ENCODE data around the gene RHOB. TPM values are rescaled to one million over a fixed set of nuclear protein-coding genes. Genes with fewer than 3 reads are reported as not detected.
"Not testable (repeated sequence)": the region's sequence is repeated elsewhere in the genome, so short reads cannot be mapped to it uniquely, and the experiment has no call there.

The RHOB gene
- total RNA-seq, 1 donor from 2014 or later, result 204 TPM

DNA sequence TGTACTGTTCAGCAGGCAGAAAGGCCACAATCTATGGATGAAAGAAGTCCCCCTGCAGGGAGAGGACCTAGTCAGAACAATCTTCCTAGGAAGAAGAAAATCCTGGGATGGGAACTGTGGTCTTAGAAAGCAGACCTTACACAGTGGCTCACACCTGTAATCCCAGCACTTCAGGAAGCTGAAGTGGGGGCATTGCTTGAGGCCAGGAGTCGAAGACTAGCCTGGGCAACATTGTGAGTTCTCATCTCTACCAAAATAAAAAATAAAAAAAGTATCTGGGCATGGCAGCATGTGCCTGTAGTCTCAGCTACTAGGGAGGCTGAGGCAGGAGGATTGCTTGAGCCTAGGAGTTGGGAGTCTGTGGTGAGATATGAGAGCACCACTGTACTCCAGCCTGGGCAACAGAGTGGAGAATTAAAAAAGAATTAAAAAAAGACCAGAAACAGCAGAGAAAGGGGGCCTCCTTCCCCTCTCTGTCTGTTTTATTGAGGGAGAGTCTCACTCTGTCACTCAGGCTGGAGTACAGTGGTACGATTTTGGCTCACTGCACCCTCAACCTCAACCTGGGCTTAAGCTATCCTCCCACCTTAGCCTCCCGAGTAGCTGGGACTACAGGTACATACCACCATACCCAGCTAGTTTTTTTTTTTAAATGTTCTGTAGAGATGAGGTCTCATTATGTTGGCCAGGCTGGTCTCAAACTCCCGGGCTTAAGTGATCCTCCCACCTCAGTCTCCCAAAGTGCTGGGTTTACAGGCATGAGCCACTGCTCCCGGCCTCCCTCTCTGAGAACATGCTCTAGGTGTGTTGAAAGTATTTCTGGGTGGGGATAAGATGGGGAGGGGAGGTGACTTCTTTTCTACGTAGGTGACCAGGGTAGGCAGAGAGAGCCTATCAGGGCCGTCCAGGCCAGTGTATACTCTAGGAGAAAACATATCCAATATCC, 7.4 kb downstream of the RHOB start:
- TF ChIP-seq, protein P1, sequence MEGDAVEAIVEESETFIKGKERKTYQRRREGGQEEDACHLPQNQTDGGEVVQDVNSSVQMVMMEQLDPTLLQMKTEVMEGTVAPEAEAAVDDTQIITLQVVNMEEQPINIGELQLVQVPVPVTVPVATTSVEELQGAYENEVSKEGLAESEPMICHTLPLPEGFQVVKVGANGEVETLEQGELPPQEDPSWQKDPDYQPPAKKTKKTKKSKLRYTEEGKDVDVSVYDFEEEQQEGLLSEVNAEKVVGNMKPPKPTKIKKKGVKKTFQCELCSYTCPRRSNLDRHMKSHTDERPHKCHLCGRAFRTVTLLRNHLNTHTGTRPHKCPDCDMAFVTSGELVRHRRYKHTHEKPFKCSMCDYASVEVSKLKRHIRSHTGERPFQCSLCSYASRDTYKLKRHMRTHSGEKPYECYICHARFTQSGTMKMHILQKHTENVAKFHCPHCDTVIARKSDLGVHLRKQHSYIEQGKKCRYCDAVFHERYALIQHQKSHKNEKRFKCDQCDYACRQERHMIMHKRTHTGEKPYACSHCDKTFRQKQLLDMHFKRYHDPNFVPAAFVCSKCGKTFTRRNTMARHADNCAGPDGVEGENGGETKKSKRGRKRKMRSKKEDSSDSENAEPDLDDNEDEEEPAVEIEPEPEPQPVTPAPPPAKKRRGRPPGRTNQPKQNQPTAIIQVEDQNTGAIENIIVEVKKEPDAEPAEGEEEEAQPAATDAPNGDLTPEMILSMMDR (IDR thresholded peaks at IDR 0.05; ENCODE audit: insufficient read depth, low read length, poor library complexity, severe bottlenecking), result no peak
- DNase-seq (ENCODE audit: low read depth), result no peak
- Histone ChIP-seq H3K4me3 (ENCODE audit: low read depth, low read length) (no peak overlapping the region), H3K27me3 (ENCODE audit: control insufficient read depth, insufficient read depth, low read length) (no peaks in the 10 kb centered on the region), H3K36me3 (ENCODE audit: control insufficient read depth, insufficient read depth, low read length) (no peaks in the 10 kb centered on the region)

DNA sequence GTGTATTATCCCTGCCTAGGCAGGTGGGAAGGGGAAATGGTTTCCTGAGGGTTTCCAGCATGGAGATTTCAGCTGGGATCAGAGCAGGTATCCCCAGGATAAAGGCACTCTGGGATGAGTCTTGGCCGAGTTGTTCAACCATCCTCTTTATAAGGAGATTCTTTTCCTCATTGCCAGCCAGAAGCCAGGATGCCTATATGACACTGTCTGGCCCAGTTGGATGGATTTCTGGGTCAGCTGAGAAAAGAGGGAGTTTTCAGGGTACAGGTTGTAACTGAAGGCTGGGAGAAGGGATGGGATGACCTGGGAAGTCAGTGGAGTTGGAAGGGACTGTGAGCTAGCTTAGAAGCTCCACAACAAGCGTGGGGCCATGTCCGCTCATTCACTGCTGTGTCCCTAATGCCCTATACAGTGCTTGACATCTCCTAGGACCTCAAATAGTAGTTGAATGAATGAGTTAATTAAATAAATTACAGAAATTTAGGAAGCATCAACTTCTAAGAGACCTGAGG, 8.3 kb downstream of the RHOB start:
- Histone ChIP-seq H3K27me3 (ENCODE audit: control insufficient read depth, insufficient read depth, low read length) (no peaks in the 10 kb centered on the region), H3K36me3 (ENCODE audit: control insufficient read depth, insufficient read depth, low read length) (no peaks in the 10 kb centered on the region), H3K4me3 (ENCODE audit: low read depth, low read length) (no peak overlapping the region)
- no peak for DNase-seq (ENCODE audit: low read depth)
- TF ChIP-seq, protein P1 (IDR thresholded peaks at IDR 0.05; ENCODE audit: insufficient read depth, low read length, poor library complexity, severe bottlenecking), result no peak

DNA sequence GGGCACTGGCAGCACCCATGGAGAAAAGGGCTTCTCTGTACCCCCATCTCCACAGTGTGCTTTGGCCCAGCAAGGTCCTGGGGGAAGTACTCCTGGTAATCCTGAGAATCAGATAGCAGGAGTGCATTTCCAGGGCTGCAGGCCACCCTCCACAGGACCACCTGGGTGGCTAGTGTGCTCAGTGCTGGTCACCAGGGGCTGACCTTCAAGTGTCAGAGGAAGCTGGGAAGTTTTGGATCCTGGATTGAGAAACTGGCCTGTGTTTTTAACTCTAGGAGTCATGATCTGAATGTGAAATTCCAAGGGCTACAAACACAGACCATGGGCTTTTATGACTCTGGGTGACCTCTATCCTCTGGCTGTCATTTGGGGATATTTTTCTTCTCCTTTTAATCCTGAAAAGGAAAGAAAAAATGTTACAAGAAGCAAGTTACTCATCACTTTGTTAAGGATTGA, 9.3 kb downstream of the RHOB start:
- H3K36me3 ChIP-seq (ENCODE audit: control insufficient read depth, insufficient read depth, low read length), result no peaks in the 10 kb centered on the region
- H3K4me3 ChIP-seq (ENCODE audit: low read depth, low read length), result no peak overlapping the region
- TF ChIP-seq, protein P1 (IDR thresholded peaks at IDR 0.05; ENCODE audit: insufficient read depth, low read length, poor library complexity, severe bottlenecking), result no peak
- H3K27me3 ChIP-seq (ENCODE audit: control insufficient read depth, insufficient read depth, low read length), result no peaks in the 10 kb centered on the region
- no peak for DNase-seq (ENCODE audit: low read depth)

DNA sequence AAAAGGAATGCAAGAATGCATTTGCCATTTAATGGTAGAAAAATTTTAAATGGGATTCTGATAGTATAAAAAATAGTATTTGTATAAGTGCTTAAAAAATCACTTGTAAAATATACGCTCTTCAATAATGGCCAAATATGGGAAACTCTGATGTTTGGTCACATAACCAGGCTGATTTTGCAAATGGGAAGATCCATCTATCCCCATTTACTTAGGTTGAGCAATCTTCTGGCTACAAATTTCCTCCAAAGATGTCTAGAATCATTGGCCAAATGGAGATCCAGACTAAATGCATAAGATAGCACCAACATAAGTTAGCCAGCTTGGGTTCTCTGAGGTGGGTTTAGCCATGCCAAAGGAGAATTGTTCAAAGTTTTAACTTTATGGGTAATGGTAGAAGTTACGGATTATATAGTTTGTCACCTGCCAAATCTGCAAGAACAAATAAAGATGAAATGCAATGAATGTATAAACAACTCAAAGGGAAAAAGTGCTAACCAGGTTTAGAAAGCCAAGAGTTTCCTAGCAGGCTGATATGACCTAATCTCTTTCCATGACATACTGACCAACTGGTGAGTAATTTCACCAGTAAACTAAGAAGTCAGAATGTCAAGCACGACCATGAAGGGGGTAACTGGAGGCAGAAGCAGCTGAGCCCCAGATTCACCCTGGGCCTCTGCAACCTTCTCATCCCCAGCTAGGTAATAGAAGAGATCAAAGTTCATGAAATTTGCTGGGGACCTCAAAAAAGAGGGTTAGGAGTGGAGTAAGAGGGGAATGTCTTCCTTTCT, 10.0 kb downstream of the RHOB start:
- DNase-seq (ENCODE audit: low read depth), result no peak
- TF ChIP-seq, protein P1 (IDR thresholded peaks at IDR 0.05; ENCODE audit: insufficient read depth, low read length, poor library complexity, severe bottlenecking), result no peak
- Histone ChIP-seq H3K4me3 (ENCODE audit: low read depth, low read length) (no peak overlapping the region), H3K36me3 (ENCODE audit: control insufficient read depth, insufficient read depth, low read length) (no peaks in the 10 kb centered on the region), H3K27me3 (ENCODE audit: control insufficient read depth, insufficient read depth, low read length) (no peaks in the 10 kb centered on the region)

DNA sequence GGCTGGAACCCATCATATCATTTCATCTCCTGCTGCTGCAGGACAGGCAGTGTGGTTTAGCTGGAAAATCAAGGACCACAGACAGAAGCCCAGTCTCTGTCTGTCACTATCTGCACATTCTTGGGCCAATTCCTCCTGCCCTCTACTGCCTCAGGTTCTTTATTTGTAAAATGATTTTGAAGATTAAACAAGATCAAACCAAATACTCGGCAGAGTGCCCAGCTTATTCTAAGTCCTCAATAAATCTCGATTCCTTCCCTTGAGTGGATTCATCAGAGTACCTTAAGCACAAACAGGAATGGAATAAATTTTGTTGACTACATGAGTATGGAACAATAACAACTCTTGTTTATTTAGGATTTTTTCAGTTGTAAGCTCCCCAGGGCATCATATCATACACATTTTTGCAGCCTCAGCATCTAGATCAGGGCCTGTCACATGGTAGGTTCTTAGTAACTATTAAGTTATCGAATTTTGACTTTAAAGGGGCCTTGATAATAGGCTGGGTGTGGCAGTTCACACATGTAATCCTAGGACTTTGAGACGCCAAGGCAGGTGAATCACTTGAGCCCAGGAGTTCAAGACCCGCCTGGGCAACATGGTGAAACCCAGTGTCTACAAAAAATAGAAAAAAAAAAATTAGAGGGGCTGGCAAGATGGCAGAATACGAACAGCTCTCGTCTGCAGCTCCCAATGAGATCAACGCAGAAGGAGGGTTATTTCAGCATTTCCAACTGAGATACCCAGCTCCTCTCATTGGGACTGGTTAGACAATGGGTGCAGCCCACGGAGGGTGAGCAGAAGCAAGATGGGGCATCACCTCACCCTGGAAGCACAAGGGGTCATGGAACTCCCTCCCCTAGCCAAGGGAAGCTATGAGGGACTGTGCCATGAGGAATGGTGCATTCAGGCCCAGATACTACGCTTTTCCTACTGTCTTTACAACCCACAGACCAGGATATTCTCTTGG, 11.1 kb downstream of the RHOB start:
- Histone ChIP-seq H3K4me3 (ENCODE audit: low read depth, low read length) (no peak overlapping the region), H3K27me3 (ENCODE audit: control insufficient read depth, insufficient read depth, low read length) (no peaks in the 10 kb centered on the region), H3K36me3 (ENCODE audit: control insufficient read depth, insufficient read depth, low read length) (no peaks in the 10 kb centered on the region)
- DNase-seq (ENCODE audit: low read depth), result no peak
- TF ChIP-seq, protein P1 (IDR thresholded peaks at IDR 0.05; ENCODE audit: insufficient read depth, low read length, poor library complexity, severe bottlenecking), result no peak

DNA sequence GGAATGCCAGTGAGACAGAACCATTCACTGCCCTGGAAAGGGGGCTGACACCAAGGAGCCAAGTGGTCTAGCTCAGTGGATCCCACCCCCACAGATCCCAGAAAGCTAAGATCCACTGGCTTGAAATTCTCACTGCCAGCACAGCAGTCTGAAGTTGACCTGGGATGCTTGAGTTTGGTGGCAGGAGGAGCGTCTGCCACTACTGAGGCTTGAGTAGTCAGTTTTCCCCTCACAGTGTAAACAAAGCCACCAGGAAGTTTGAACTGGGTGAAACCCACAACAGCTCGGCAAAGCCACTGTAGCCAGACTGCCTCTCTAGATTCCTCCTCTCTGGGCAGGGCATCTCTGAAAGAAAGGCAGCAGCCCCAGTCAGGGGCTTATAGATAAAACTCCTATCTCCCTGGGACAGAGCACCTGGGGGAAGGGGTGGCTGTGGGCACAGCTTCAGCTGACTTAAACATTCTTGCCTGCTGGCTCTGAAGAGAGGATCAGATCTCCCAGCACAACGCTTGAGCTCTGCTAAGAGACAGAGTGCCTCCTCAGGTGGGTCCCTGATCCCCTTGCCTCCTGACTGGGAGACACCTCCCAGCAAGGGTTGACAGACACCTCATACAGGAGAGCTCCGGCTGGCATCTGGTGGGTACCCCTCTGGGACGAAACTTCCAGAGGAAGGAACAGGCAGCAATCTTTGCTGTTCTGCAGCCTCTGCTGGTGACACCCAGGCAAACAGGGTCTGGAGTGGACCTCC, 12.0 kb downstream of the RHOB start:
- DNase-seq (ENCODE audit: low read depth); H3K4me3 ChIP-seq (ENCODE audit: low read depth, low read length); H3K27me3 ChIP-seq (ENCODE audit: control insufficient read depth, insufficient read depth, low read length); H3K36me3 ChIP-seq (ENCODE audit: control insufficient read depth, insufficient read depth, low read length): not testable (repeated sequence)
